ENCODE data around the gene VPS52.

The VPS52 gene

GRCh38 chr6:33271468-33272274 is at the start of gene VPS52, which contains the start of gene RPS18:
VPS52 (minus strand) TSS chr6:33271876; CDS start chr6:33271675, 201 bp downstream.
RPS18 (plus strand) TSS chr6:33272075; CDS start chr6:33272120, 45 bp downstream.
- peak; percentile 97 for DNase-seq

DNA sequence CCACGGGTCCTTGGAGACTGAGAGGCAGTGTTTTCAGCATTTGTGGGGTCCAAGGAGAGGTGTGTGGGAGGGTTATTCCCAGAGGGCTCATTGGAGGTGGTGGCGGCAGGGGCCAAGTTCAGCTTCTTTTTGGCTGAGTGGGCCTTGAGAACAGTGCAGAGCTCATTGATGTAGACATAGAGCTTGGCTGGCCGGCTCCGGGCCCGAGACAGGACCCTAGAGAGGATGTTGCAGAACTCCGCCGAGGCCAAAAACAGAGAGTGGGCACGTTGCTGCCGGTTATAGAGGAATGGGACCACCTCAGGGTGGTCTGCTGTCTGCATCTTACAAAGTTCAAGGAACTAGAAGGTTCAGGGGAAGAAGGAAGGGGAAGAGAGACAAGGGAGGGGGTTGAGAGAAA is 49.6 kb upstream of the VPS52 start:
- no peak for DNase-seq

GRCh38 chr6:33320315-33321181 is 48.9 kb upstream of the VPS52 start:
- no peak for DNase-seq

GRCh38 chr6:33319939-33320314 is 48.3 kb upstream of the VPS52 start:
- no peak for DNase-seq

GRCh38 chr6:33318426-33319073 is 46.9 kb upstream of the VPS52 start:
- no peak for DNase-seq

GRCh38 chr6:33317669-33318425 is 46.2 kb upstream of the VPS52 start, which contains the start of gene ZBTB22:
ZBTB22 (minus strand) TSS chr6:33317744; CDS start chr6:33316916, 828 bp downstream.
- peak; percentile 98 for DNase-seq

GRCh38 chr6:33317419-33317668 is 45.7 kb upstream of the VPS52 start:
- no peak for DNase-seq

DNA sequence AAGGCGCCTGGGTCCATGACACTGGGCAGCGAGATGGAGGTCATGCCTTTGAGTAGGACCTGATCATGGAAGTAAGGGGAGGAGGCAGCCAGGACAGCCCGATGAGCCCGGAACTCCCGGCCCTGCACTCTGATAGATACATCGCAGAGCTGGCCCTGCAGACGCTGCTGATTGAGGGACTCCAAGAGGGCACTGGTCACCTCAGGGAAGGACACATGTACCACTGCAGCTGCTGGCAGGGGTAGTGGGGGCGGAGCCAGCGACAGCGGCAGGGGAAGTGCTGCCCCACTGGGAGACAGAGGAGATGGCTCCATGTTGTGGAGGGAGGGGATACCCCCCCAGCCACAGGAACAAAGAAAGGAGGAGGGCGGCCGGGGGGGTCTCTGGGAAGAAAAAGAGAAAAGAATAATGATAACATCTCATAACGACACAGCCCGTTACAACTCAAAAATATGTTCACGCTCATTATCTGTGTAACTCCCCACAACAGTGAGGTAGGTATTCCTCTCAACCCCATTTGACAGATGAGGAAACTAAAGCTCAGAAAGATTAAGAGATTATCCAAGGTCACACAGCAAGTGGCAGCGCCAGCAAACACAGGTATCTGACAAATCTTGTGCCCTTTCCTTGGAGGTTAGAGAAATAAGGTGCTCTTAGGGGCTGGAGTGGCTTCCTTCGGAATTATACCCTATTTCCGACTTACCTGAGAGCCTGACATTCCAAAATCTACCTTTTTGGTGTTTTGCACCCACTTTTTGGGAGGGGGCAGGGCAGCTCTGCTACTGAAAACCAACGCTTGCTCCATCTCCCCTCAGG is 45.1 kb upstream of the VPS52 start:
- no peak for DNase-seq

DNA sequence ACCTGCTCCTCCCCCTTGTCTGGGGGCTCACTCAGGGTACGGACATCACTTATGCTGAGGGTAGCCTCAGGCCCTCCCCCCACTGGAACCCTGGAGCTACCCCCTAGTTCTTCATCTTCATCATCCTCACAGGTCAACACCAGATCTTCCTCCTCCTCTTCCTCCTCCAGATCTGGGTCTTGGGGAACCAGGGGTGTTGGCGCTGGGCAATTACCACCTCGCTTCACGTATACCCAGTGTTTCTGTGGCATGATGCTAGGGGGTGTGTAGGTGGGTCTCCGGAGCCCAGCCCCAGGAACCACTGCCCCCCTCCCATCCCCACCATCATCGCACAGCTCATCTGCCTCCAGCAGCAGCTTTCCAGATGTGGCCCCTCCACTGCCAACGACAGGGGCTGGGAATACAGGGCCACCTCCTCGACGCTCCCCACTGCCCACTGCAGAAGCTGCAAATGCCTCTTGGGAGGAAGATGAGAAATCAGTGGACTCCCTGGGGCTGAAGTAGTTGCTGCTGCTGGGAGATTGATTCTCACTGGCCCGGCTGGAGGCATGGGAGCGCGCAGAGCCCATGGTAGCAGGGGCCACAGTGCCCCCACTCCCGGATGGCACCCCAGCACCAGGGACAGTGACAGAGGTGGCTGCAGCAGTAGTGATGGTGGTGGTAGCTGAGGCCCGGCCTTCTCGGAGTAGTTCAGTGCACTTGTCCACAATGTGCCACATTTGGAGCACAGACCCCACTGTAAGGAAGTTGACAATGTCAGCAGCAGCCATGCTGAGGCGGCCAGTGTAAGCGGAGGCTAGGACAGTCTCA is 44.3 kb upstream of the VPS52 start:
- DNase-seq = no peak

- DNase-seq = no peak
These were observed 43.5 kb upstream of the VPS52 start for GRCh38 chr6:33314943-33315792.

- peak; percentile 80 for DNase-seq
These were observed 42.9 kb upstream of the VPS52 start for GRCh38 chr6:33314515-33314942.

- peak; percentile 74 for DNase-seq
These were observed 42.2 kb upstream of the VPS52 start, which contains the start of gene TAPBP for GRCh38 chr6:33313709-33314514. TAPBP (minus strand) TSS chr6:33314078; CDS start chr6:33314041, 37 bp downstream.

GRCh38 chr6:33313105-33313708 is 41.5 kb upstream of the VPS52 start:
- DNase-seq = peak; percentile 67

GRCh38 chr6:33312361-33313104 is 40.9 kb upstream of the VPS52 start:
- DNase-seq = peak; percentile 74

DNA sequence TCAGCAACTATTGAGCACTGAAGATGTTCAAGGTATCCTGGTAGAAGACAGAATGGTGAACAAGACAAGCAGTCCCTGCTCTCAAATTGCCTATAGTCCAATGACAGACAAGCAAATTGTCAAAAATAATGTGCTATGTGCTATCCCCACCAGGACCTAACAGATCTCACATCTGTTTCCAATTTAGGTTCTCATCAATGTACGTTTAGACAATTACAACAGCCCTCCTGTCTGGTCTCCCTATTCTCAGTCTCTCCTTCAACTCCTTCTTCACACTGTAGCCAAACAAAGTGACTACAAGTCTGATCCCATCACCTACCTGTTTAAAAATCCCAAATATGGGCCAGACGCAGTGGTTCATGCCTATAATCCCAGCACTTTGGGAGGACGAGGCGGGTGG is 34.7 kb upstream of the VPS52 start:
- DNase-seq = no peak

DNA sequence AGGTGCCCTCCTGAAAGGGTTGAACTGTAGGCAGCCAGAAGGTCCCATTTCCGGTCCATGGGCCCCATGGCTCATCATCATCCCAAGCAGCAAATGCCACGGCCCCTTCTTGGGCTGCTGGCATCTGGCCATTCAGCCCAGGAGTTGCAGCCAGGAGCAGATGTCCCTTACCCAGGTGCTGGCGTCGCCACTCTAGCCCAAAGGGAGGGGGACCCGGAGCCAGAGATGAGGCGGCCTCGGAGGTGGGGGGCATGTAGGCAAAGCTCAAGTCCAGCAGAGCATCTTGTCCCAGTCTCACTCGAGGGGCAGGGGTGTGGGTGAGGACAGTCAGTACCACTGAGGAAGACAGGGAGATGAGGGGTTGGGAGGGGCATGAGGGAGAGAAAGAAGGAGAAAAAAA is 33.4 kb upstream of the VPS52 start:
- no peak for DNase-seq

DNA sequence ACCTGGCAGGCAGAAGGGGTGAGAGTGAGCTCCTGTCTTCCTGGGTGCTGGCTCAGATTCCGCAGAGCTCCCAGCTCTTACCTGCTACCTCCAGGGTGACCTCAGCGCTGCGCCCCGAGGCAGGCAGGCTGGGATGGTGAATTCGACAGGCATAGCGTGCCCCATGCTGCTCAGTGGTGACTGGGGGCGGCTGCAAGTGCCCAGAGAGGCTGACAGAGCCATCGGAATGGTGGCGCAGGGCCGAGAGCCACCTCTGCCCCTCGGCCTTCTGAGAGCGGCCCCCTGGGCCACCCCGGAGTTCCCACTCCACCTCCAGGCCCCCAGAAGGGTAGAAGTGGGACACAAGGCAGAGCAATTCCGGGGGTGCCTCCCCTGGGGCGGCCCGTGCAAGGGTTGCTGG is 32.5 kb upstream of the VPS52 start:
- no peak for DNase-seq

DNA sequence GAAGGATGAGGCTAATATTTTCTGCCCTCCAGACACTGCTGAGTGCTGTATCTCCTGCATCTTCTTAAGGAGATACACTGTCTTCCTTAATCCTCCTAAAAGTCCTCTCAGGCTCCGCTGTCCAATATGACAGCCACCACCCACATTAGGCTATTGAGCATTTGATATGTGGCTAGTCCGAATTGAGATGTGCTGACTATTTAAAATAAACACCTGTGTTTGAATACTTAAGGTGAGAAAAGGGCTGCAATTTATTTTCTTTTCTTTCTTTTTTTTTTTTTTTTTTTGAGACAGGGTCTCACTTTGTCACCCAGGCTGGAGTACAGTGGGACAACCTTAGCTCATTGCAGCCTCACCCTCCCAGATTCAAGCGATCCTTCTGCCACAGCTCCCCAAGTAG is 30.2 kb upstream of the VPS52 start:
- DNase-seq = no peak

Data from femur (tissue), 1 donor.